HepG2 (cell line): Measurements from ENCODE around the gene CAMK4. TPM values are rescaled to one million over a fixed set of nuclear protein-coding genes. Genes with fewer than 3 reads are reported as not detected.

Experiments used
- ATF5 ChIP-seq: sonication (generic); formaldehyde crosslinking; IDR thresholded peaks from 2 replicates; pipeline ENCODE4 v1.4.0; 2020; ENCODE audit warnings: mild to moderate bottlenecking, low read depth, missing genetic modification reagents
- CAMTA2 ChIP-seq: sonication (generic); formaldehyde crosslinking; IDR thresholded peaks from 2 replicates; pipeline ENCODE4 v1.4.0; 2020; ENCODE audit warnings: mild to moderate bottlenecking, missing genetic modification reagents, borderline replicate concordance
- HNF1B ChIP-seq: sonication (generic); formaldehyde crosslinking; IDR thresholded peaks from 2 replicates; pipeline ENCODE4 v1.5.1; 2020; ENCODE audit warnings: mild to moderate bottlenecking, moderate library complexity, missing genetic modification reagents
- HOMEZ ChIP-seq: IDR thresholded peaks from 2 replicates; pipeline ENCODE4 v1.6.1; 2016; ENCODE audit warnings: low read depth
- MIER3 ChIP-seq: IDR thresholded peaks from 2 replicates; pipeline ENCODE4 v1.6.1; 2016; ENCODE audit warnings: missing compliant biosample characterization, borderline replicate concordance
- NR1H2 ChIP-seq: sonication (generic); formaldehyde crosslinking; IDR thresholded peaks from 2 replicates; pipeline ENCODE4 v1.8.1; 2022; ENCODE audit warnings: low read depth, missing genetic modification reagents, borderline replicate concordance
- SP140L ChIP-seq: sonication (generic); formaldehyde crosslinking; IDR thresholded peaks from 2 replicates; pipeline ENCODE4 v1.4.0; 2020; ENCODE audit warnings: missing genetic modification reagents, borderline replicate concordance
- TCF12 ChIP-seq, 2 experiments: fragments of 450-650 bp in 1 of 2; sonication (generic) in 1 of 2; formaldehyde crosslinking in 1 of 2; IDR thresholded peaks; 2 replicates each; pipeline versions ENCODE4 v1.6.1 to v1.8.0; 2017 to 2022; ENCODE audit warnings: antibody characterized with exemption in 1 of 2, mild to moderate bottlenecking in 1 of 2, missing genetic modification reagents in 1 of 2, moderate library complexity in 1 of 2
- U2AF2 ChIP-seq: fragments of 200-400 bp; formaldehyde crosslinking; IDR thresholded peaks from 2 replicates; pipeline ENCODE4 v1.6.1; 2017; ENCODE audit warnings: low read depth, mild to moderate bottlenecking, low read length
- ZNF367 ChIP-seq: sonication (generic); formaldehyde crosslinking; IDR thresholded peaks from 2 replicates; pipeline ENCODE4 v1.4.0; 2020; ENCODE audit warnings: missing genetic modification reagents, borderline replicate concordance
- ZNF644 ChIP-seq: IDR thresholded peaks from 2 replicates; pipeline ENCODE4 v1.6.1; 2016; ENCODE audit warnings: low read depth
- polyA plus RNA-seq, 8 experiments: library from polyadenylated mRNA; depleted of rRNA in 3 of 8; stranded (reverse) in 7 of 8; unstranded in 1 of 8; fragments of >200 nt; fragmentation: Illumina TruSeq in 4 of 8; extraction: Trizol in 4 of 8; gene quantifications; 2 replicates each; pipeline versions ENCODE4 v1.2.1 to v1.2.3, GENCODE V29; 2011 to 2016; ENCODE audit warnings: low read depth in 4 of 8, missing spikeins in 1 of 8, mixed read lengths in 1 of 8; ENCODE audit not compliant: insufficient read depth in 1 of 8
- total RNA-seq, 5 experiments: library from RNA; depleted of rRNA; stranded (reverse); fragments of >200 nt; fragmentation: Illumina TruSeq; extraction: Trizol; gene quantifications; 2 replicates each; pipeline ENCODE4 v1.2.3, GENCODE V29; 2016; ENCODE audit warnings: low read depth in 1 of 5

Gene CAMK4
- total and polyA plus RNA-seq, 2 of the 13 experiments (the other 11 are each of a cell fraction or from before 2014, with no cell fraction given) = not detected

- TF ChIP-seq MIER3 (CRISPR knock-in tag) (peak; percentile 57; the same call in 1 of the 2 replicates), ZNF367 (CRISPR knock-in tag) (no peak), U2AF2 (no peak), NR1H2 (CRISPR knock-in tag) (no peak), ATF5 (CRISPR knock-in tag) (no peak), CAMTA2 (CRISPR knock-in tag) (no peak), SP140L (CRISPR knock-in tag) (no peak), HNF1B (CRISPR knock-in tag) (peak; percentile 76), ZNF644 (CRISPR knock-in tag) (0 out of 2 replicates have a peak, but pooled peaks have one; percentile 52), HOMEZ (CRISPR knock-in tag) (0 out of 2 replicates have a peak, but pooled peaks have one; percentile 28), TCF12 (IDR thresholded peaks at IDR 0.05) (no peak), TCF12 (CRISPR knock-in tag; IDR thresholded peaks at IDR 0.05) (no peak)
Observed at GRCh38 chr5:111404270-111404769, 180.1 kb downstream of the CAMK4 start (continued).
